ENCODE results near the gene HSD17B3.
"Not testable (repeated sequence)": the region's sequence is repeated elsewhere in the genome, so short reads cannot be mapped to it uniquely, and the experiment has no call there.

Gene HSD17B3

DNA sequence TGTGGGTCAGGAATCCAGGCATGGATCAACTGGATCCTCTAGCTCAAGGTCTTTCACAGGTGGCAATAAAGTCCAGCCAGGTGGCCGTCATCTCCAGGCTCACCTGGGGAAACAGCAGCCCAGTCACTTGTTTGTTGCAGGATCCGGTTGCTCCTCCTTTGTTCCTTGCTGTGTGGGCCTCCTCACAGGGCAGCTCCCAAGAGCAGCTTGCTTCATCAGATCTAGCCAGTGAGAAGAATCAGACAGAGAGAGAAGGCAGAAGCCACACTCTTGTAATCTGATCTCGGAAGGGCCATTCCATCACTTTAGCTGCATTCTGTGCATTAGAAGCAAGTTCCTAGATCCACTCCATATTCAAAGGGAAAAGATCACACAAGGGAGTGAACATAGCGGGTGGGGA lies 3.2 kb upstream of the HSD17B3 start:
- no peak for DNase-seq

DNA sequence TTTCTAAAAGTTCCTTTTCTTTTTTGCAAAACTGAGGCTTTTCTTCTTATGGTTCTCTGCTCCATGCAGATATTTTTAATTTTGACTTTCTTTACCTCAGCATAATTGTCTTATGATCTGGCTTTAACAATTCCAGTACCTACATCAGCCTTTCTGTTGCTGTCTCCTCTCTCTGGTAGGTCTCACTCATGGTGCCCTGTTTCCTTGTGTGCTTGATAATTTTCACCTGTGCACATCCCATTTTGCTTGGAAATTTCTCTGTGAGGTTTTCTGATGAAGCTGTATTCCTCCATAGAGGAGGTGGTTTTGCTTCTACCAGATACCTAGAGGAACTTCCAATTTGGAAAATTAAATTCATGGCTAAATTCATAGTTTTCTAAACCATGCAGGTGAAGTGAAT lies 2.3 kb upstream of the HSD17B3 start:
- no peak for DNase-seq

- DNase-seq: no peak
Measured at GRCh38 chr9:96299823-96300222, 2.2 kb downstream of the HSD17B3 start.

GRCh38 chr9:96294159-96294545 lies 7.8 kb downstream of the HSD17B3 start:
- DNase-seq: no peak

DNA sequence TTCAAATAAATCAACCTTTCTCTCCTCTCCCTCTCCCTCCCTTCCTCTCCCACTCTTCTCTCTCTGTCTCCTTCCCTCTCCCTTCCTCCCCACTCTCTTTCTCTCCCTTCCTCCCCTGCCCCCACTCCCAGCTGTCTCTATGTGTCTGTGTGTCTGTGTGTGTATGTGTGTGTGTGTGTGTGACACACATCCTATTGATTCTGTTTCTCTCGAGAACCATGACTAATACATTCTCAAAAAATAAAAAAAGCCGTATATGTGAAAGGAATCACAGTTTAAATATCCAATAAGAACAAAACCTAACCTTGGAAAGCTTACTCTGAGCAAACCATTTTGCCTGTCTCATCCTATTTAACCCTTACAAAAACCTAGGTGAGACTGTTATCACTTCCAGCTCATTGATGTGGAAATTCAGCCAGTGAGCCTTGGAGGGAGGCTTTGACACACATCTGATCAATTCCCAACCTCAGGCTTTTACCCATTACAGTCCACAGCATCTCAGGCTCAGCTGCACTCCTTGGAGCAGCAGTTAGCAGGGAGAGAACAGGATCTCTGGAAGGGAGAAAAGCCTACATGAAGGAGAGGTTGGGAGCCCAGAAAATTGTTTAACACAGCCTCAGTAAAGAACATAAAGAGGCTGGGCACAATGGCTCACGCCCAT lies 8.3 kb downstream of the HSD17B3 start:
- DNase-seq: no peak

DNA sequence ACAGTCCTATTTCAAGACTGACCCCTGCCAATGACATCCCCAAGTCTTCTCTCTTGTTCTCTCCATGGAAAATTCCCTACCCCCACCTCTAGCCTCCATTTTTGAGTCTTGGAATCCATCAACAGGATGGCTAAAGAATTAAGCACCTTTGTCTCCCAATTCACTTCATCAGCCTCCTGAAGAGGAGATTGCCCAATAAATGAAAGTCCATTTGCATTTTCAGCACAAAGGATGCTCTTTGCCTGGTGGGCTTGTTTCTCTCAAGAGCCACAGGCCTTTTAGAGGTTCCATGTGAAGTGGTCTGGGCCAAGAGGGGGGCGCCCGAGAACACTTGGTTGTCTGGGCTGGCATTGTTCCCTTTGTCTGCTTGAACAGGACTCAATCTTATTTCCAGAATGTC lies 12.6 kb downstream of the HSD17B3 start:
- no peak for DNase-seq

DNA sequence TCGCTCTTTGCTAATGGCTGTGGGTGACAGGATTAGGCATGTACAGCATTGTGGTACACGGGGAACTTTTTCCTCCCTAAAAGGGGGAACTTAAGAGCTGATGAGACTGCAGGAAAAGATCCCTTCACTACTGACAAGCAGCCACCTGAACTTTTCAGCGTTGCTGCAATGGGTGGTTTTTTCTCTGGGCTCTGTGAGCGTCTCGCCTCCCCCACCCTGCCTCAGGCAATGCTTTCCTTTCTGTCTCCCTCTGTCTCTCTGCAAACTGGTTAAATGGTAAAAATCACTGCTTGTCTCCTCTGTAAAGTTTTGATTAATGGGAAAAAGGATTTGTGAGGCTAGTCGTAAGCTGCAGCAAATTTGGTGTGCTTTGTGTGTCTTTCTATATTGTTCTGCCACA lies 20.3 kb downstream of the HSD17B3 start:
- no peak for DNase-seq

GRCh38 chr9:96279932-96280331 lies 22.0 kb downstream of the HSD17B3 start:
- DNase-seq: no peak

DNA sequence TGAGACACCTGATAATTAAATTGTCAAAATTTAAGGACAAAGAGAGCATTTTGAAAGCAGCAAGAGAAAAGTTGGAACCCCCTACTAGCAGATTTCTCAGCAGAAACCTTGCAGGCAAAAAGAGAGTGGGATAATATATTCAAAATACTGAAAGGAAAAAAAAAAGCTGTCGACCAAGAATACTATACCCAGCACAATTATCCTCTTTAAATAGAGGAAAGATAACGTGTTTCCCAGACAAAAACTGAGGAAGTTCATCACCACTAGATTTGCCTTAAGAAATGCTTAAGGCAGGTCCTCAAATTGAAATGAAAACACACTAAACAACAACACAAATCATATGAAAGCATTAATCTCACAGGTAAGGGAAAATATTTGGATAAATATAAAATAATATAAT lies 27.0 kb downstream of the HSD17B3 start:
- DNase-seq: no peak

DNA sequence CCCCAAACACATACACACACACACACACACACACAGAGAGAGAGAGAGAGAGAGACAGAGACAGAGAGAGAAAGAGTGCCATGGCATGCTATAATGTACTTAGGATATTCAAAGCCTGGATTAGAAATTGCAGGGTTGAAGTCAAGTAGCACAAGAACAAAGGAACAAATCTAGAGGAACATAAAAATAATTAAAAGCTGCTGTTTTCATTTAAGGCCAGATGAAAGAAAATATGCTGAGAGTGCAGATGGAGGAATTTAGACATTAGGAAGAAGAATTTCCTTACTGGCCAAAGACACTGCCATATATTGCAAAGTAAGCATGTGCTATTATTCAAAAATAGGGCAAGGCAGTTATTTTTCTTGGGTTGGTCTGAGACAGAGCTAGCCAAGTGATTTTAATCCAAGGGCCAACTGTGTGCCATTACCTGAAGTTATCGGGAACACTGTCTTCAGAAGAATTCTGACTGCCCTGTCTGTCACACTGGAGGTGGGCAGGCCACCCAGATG lies 31.7 kb downstream of the HSD17B3 start:
- DNase-seq: no peak

- DNase-seq: no peak
Measured at GRCh38 chr9:96258967-96259366, 43.0 kb downstream of the HSD17B3 start.

GRCh38 chr9:96256800-96257199 lies 45.2 kb downstream of the HSD17B3 start:
- no peak for DNase-seq

- DNase-seq: no peak
Measured at GRCh38 chr9:96255698-96256097, 46.3 kb downstream of the HSD17B3 start.

- no peak for DNase-seq
Measured at GRCh38 chr9:96253059-96253696, 48.8 kb downstream of the HSD17B3 start.

DNA sequence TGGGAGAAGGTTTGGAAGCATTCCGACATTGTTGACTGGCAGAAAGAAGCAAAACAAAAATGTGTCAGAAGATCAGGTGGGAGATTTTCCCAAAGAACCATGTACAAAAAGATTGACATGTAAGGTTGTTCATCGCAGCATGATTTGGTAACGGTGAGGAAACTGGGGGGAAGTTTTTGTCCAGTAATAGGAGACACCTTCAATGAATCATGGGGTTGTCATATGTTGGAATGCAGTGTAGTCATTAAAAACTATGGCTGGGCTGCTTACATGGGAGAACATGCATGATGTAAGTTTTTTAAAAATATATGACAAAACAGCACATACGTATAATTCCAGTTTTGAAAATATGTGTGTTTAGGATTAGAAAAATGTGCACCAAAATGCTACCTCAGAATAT lies 50.5 kb downstream of the HSD17B3 start:
- no peak for DNase-seq

GRCh38 chr9:96249746-96250145 lies 52.2 kb downstream of the HSD17B3 start:
- DNase-seq: no peak

GRCh38 chr9:96246267-96246671 lies 55.7 kb downstream of the HSD17B3 start:
- DNase-seq: no peak

DNA sequence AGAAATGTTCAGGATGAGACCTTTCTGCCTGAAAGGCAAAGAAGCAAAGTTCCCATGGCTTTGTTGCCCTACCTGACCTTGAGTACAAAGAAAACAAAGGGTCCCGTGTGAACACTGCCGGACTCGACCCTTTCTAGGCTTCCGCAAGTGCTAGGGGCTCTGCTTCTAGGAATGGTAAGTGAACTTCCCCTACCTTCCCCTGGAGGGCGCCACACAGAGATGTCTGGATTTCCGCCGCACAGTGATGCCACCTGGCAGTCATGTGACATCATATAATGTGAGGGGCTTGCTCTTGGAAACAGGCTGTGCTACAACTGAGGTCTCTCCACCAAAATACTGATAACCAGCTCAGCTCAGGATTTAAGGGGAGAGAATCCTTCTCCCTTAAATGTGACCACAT lies 56.6 kb downstream of the HSD17B3 start:
- peak; percentile 45 for DNase-seq

DNA sequence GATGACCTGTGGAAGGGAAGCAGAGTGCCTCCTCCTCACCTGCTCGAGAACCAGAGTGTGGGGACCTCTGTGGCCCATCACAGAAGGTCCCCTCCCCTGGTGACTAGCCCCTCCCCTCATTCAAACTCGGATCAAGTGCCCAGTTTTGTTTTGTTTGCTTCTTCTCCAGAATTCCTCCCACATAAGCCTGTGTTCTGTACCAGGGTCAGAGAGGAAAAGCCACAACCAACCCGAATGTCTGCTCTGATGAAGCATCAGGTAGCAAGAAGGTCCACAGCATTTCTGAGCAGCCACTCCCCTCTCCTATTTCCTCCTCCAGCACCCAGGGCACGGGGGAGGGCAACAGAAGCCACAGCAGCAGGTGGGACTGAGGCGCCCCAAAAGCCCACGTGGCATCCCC lies 58.2 kb downstream of the HSD17B3 start:
- no peak for DNase-seq

GRCh38 chr9:96242811-96243210 lies 59.2 kb downstream of the HSD17B3 start:
- no peak for DNase-seq

DNA sequence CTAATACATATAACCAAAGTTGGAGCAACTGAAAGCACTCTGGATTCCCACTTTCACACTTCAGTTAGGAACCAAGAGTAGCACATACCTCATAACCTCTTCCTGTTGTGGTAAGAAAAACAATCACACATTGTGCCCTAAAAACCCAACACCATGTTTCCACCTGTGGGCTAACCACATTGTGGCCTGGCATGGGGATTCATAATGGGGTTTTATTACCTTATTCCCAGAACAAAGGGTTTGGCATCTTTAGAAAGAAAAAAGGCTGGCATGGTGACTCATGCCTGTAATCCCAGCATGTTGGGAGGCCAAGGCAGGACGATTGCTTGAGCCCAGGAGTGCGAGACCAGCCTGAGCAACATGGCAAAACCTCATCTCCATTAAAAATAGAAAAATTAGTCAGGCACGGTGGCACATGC lies 60.6 kb downstream of the HSD17B3 start:
- DNase-seq: peak; percentile 83

- no peak for DNase-seq
Measured at GRCh38 chr9:96236854-96237550, 65.0 kb downstream of the HSD17B3 start.

DNA sequence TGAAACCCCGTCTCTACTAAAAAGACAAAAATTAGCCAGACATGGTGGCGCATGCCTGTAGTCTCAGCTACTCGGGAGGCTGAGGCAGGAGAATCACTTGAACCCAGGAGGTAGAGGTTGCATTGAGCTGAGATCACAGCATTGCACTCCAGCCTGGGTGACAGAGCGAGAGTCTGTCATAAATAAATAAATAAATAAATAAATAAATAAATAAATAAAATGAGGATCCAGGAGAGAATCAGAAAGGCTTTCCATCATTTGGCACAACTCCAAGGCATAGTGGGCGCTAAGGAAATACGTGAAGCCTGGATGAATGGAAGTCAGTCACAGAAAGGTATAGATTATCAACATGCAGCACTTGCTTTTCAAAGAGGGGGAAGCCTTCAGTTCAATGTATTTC lies 65.6 kb downstream of the HSD17B3 start:
- not testable (repeated sequence) for DNase-seq

Measured in stimulated activated CD8-positive, alpha-beta memory T cell treated with anti-CD3 and anti-CD28 coated beads, Interleukin-4, amount 100 ng/mL, for 48 hours (primary cell).